ENCODE measurements around the gene FLT1.

GRCh38 chr13:28329395-28330158 is 165.4 kb downstream of the FLT1 start:
- TF ChIP-seq ZNF580 (tag by site-specific recombination; IDR thresholded peaks at IDR 0.05) (no peak), CTCF (tag by site-specific recombination; IDR thresholded peaks at IDR 0.05) (no peak), ZBTB11 (tag by site-specific recombination; conservative IDR thresholded peaks at IDR 0.05; ENCODE audit: low read depth) (no peak), SCRT2 (tag by site-specific recombination; IDR thresholded peaks at IDR 0.05) (no peak), BCL6B (tag by site-specific recombination; IDR thresholded peaks at IDR 0.05) (no peak), ZSCAN30 (tag by site-specific recombination; IDR thresholded peaks at IDR 0.05) (no peak), GLIS2 (tag by site-specific recombination; IDR thresholded peaks at IDR 0.05) (no peak), ZNF366 (tag by site-specific recombination; conservative IDR thresholded peaks at IDR 0.05) (no peak), ZBTB26 (tag by site-specific recombination; optimal IDR thresholded peaks at IDR 0.05) (no peak)
